Trophoblast cell (in vitro differentiated cells and primary cell): Measurements from ENCODE around the gene FAM3A.
A peak's percentile ranks its signal among the peaks of the same experiment; 100 is the strongest.

ENCODE experiments used
- DNase-seq, 2 donors: peaks; one replicate each; pipeline ENCODE4 v3.0.0-alpha.2; 2016
- H2AFZ ChIP-seq: 2 replicates; pipeline ENCODE4 v1.6.1; 2013; ENCODE audit warnings: low read length, moderate library complexity, mild to moderate bottlenecking; ENCODE audit not compliant: insufficient read depth, poor library complexity
- H2AK5ac ChIP-seq: 2 replicates; pipeline ENCODE4 v1.6.1; 2013; ENCODE audit warnings: mild to moderate bottlenecking, low read length
- H2BK120ac ChIP-seq: 2 replicates; pipeline ENCODE4 v1.6.1; 2013; ENCODE audit warnings: low read length, mild to moderate bottlenecking, moderate library complexity; ENCODE audit not compliant: insufficient read depth, poor library complexity
- H2BK12ac ChIP-seq: 2 replicates; pipeline ENCODE4 v1.6.1; 2013; ENCODE audit warnings: mild to moderate bottlenecking, low read length, moderate library complexity
- H2BK5ac ChIP-seq: 2 replicates; pipeline ENCODE4 v1.6.1; 2013; ENCODE audit warnings: low read length, low read depth, moderate library complexity, mild to moderate bottlenecking; ENCODE audit not compliant: poor library complexity
- H3K14ac ChIP-seq: 2 replicates; pipeline ENCODE4 v1.6.1; 2013; ENCODE audit warnings: mild to moderate bottlenecking, low read length
- H3K18ac ChIP-seq: 2 replicates; pipeline ENCODE4 v1.6.1; 2013; ENCODE audit warnings: mild to moderate bottlenecking, low read length
- H3K23ac ChIP-seq: 2 replicates; pipeline ENCODE4 v1.6.1; 2013; ENCODE audit warnings: low read length
- H3K27ac ChIP-seq: 2 replicates; pipeline ENCODE4 v1.5.1; 2013; ENCODE audit warnings: low read depth, mild to moderate bottlenecking, inconsistent platforms, low read length, moderate library complexity
- H3K27me3 ChIP-seq: 2 replicates; pipeline ENCODE4 v1.6.1; 2013; ENCODE audit warnings: inconsistent platforms, mild to moderate bottlenecking, low read length, moderate library complexity; ENCODE audit not compliant: insufficient read depth
- H3K36me3 ChIP-seq, 2 experiments: 1 replicate in 1 of 2; 2 replicates in 1 of 2; pipeline ENCODE4 v1.6.1; 2013; ENCODE audit warnings: low read length in 2 of 2, mild to moderate bottlenecking in 2 of 2, moderate library complexity in 1 of 2; ENCODE audit not compliant: insufficient read depth in 2 of 2, control insufficient read depth in 1 of 2
- H3K4ac ChIP-seq: 2 replicates; pipeline ENCODE4 v1.6.1; 2013; ENCODE audit warnings: low read depth, mild to moderate bottlenecking, low read length, moderate library complexity
- H3K4me1 ChIP-seq, 2 experiments: 1 replicate in 1 of 2; 2 replicates in 1 of 2; pipeline ENCODE4 v1.6.1; 2013; ENCODE audit warnings: low read length in 2 of 2, mild to moderate bottlenecking in 2 of 2, moderate library complexity in 1 of 2; ENCODE audit not compliant: insufficient read depth in 2 of 2, control insufficient read depth in 1 of 2
- H3K4me2 ChIP-seq: 2 replicates; pipeline ENCODE4 v1.6.1; 2013; ENCODE audit warnings: inconsistent platforms, mild to moderate bottlenecking, low read length, moderate library complexity
- H3K4me3 ChIP-seq: 2 replicates; pipeline ENCODE4 v1.5.1; 2013; ENCODE audit warnings: mild to moderate bottlenecking, low read depth, low read length, inconsistent platforms
- H3K79me1 ChIP-seq: one replicate; pipeline ENCODE4 v1.6.1; 2013; ENCODE audit warnings: low read length
- H3K79me2 ChIP-seq: 2 replicates; pipeline ENCODE4 v1.6.1; 2013; ENCODE audit warnings: low read length, mild to moderate bottlenecking; ENCODE audit not compliant: control insufficient read depth, insufficient read depth, poor library complexity
- H3K9ac ChIP-seq: 2 replicates; pipeline ENCODE4 v1.6.1; 2013; ENCODE audit warnings: mild to moderate bottlenecking, low read length
- H3K9me3 ChIP-seq: 2 replicates; pipeline ENCODE4 v1.6.1; 2013; ENCODE audit warnings: low read depth, mild to moderate bottlenecking, control low read depth, inconsistent platforms, low read length; ENCODE audit not compliant: insufficient read depth
- H4K12ac ChIP-seq: 2 replicates; pipeline ENCODE4 v1.6.1; 2013; ENCODE audit warnings: low read depth, mild to moderate bottlenecking, low read length, moderate library complexity
- H4K8ac ChIP-seq: 2 replicates; pipeline ENCODE4 v1.6.1; 2013; ENCODE audit warnings: low read depth, mild to moderate bottlenecking, low read length, moderate library complexity
- H4K91ac ChIP-seq: one replicate; pipeline ENCODE4 v1.6.1; 2013; ENCODE audit warnings: low read depth, mild to moderate bottlenecking, low read length, moderate library complexity
- whole genome bisulfite sequencing: extraction: QIAGEN DNeasy Blood & Tissue Kit; methylation state at CpG from one replicate; pipeline ENCODE4 v1.1.7; 2013; ENCODE audit warnings: missing lambda C conversion rate; ENCODE audit not compliant: insufficient read length, insufficient coverage; ENCODE audit errors: extremely low coverage; 5-methylcytosine and 5-hydroxymethylcytosine counted together

The FAM3A gene

GRCh38 chrX:154490414-154491083 is 25.5 kb downstream of the FAM3A start, which contains the start of gene SLC10A3:
TSS of gene SLC10A3 (minus strand) at chrX:154490629. CDS start at chrX:154488940, 1,689 bp downstream.
- Histone ChIP-seq H2BK5ac (peak within 1 kb of the TSS; percentile 88), H2AK5ac (peak within 1 kb of the TSS; percentile 28), H2AFZ (no peak within 1 kb of the TSS), H3K23ac (no peak within 1 kb of the TSS), H3K4me3 (peak within 1 kb of the TSS; percentile 68), H3K36me3 (peaks cover 15 to 16% of the 10 kb centered on the region in 2 experiments), H4K12ac (peak within 1 kb of the TSS; percentile 59), H3K79me2 (peaks cover 16% of the 10 kb centered on the region), H3K4ac (peak within 1 kb of the TSS; percentile 52), H3K4me1 (peaks cover 18 to 20% of the 10 kb centered on the region in 2 experiments), H3K27ac (peak within 1 kb of the TSS; percentile 92), H3K9me3 (peaks cover 1% of the 10 kb centered on the region), H2BK12ac (peak within 1 kb of the TSS; percentile 50), H4K91ac (peak within 1 kb of the TSS; percentile 92), H4K8ac (peak within 1 kb of the TSS; percentile 97), H2BK120ac (peak within 1 kb of the TSS; percentile 94), H3K27me3 (no peaks in the 10 kb centered on the region), H3K79me1 (peaks cover 17% of the 10 kb centered on the region), H3K4me2 (peak within 1 kb of the TSS; percentile 87), H3K9ac (peak within 1 kb of the TSS; percentile 84), H3K18ac (peak within 1 kb of the TSS; percentile 86), H3K14ac (peak within 1 kb of the TSS; percentile 78)
- peak; percentile 90 to 91 for DNase-seq
- no CpG with 5 or more reads among the region's 71 CpGs for WGBS

GRCh38 chrX:154490021-154490413 is 26.0 kb downstream of the FAM3A start:
- Histone ChIP-seq H3K23ac (no peak overlapping the region), H2AFZ (no peak overlapping the region)

GRCh38 chrX:154489182-154489581 is 26.9 kb downstream of the FAM3A start:
- no peak for DNase-seq

More at GRCh38 chrX:154490021-154490413, 26.0 kb downstream of the FAM3A start:
- peak overlapping the region; percentile 28 for H2AK5ac ChIP-seq
- H4K12ac ChIP-seq, result peak overlapping the region; percentile 59
- peaks cover 20 to 22% of the 10 kb centered on the region in 2 experiments for H3K4me1 ChIP-seq
- peak overlapping the region; percentile 34 for H3K4ac ChIP-seq
- DNase-seq, result peak in 1 of 2 donors; percentile 13
- H3K14ac ChIP-seq, result peak overlapping the region; percentile 36
- H3K18ac ChIP-seq, result peak overlapping the region; percentile 32
- H2BK120ac ChIP-seq, result peak overlapping the region; percentile 18
- H3K9ac ChIP-seq, result peak overlapping the region; percentile 79
- no CpG with 5 or more reads among the region's 19 CpGs for WGBS
- H3K27ac ChIP-seq, result peak overlapping the region; percentile 78
- H4K91ac ChIP-seq, result peak overlapping the region; percentile 92
- no peaks in the 10 kb centered on the region for H3K27me3 ChIP-seq
- peak overlapping the region; percentile 58 for H4K8ac ChIP-seq
- H3K36me3 ChIP-seq, result peaks cover 21 to 22% of the 10 kb centered on the region in 2 experiments
- peak overlapping the region; percentile 87 for H3K4me2 ChIP-seq
- H3K4me3 ChIP-seq, result peak overlapping the region; percentile 68
- H3K79me1 ChIP-seq, result peaks cover 17% of the 10 kb centered on the region
- H3K9me3 ChIP-seq, result peaks cover 1% of the 10 kb centered on the region
- peaks cover 16% of the 10 kb centered on the region for H3K79me2 ChIP-seq
- H2BK5ac ChIP-seq, result peak overlapping the region; percentile 78
- H2BK12ac ChIP-seq, result no peak overlapping the region

GRCh38 chrX:154488336-154489075 is 27.5 kb downstream of the FAM3A start:
- Histone ChIP-seq H3K4me3 (no peak overlapping the region), H3K4me2 (no peak overlapping the region), H3K18ac (no peak overlapping the region), H2BK5ac (no peak overlapping the region), H3K4ac (no peak overlapping the region), H3K9me3 (peaks cover 1% of the 10 kb centered on the region), H3K4me1 (peaks cover 20 to 22% of the 10 kb centered on the region in 2 experiments), H3K27me3 (no peaks in the 10 kb centered on the region), H2BK120ac (no peak overlapping the region), H2AFZ (no peak overlapping the region), H3K23ac (no peak overlapping the region), H3K79me2 (peaks cover 16% of the 10 kb centered on the region), H3K79me1 (peaks cover 17% of the 10 kb centered on the region), H4K91ac (no peak overlapping the region), H3K9ac (no peak overlapping the region), H2AK5ac (no peak overlapping the region), H2BK12ac (no peak overlapping the region), H4K12ac (no peak overlapping the region), H3K14ac (no peak overlapping the region), H4K8ac (no peak overlapping the region), H3K36me3 (peaks cover 31 to 34% of the 10 kb centered on the region in 2 experiments), H3K27ac (no peak overlapping the region)
- WGBS, result no CpG with 5 or more reads among the region's 20 CpGs
- no peak for DNase-seq

More at GRCh38 chrX:154489182-154489581, 26.9 kb downstream of the FAM3A start:
- H3K27me3 ChIP-seq, result no peaks in the 10 kb centered on the region
- peak overlapping the region; percentile 60 for H4K12ac ChIP-seq
- H4K91ac ChIP-seq, result no peak overlapping the region
- no peak overlapping the region for H2AK5ac ChIP-seq
- H3K27ac ChIP-seq, result no peak overlapping the region
- no peak overlapping the region for H3K23ac ChIP-seq
- peaks cover 1% of the 10 kb centered on the region for H3K9me3 ChIP-seq
- H2BK12ac ChIP-seq, result peak overlapping the region; percentile 35
- H3K4me3 ChIP-seq, result no peak overlapping the region
- H2AFZ ChIP-seq, result no peak overlapping the region
- peak overlapping the region; percentile 87 for H3K4me2 ChIP-seq
- peaks cover 20 to 22% of the 10 kb centered on the region in 2 experiments for H3K4me1 ChIP-seq
- no peak overlapping the region for H4K8ac ChIP-seq
- H3K79me1 ChIP-seq, result peaks cover 17% of the 10 kb centered on the region
- no CpG with 5 or more reads among the region's 4 CpGs for WGBS
- peaks cover 16% of the 10 kb centered on the region for H3K79me2 ChIP-seq
- H3K18ac ChIP-seq, result no peak overlapping the region
- H2BK5ac ChIP-seq, result no peak overlapping the region
- no peak overlapping the region for H2BK120ac ChIP-seq
- H3K36me3 ChIP-seq, result peaks cover 29 to 30% of the 10 kb centered on the region in 2 experiments
- H3K9ac ChIP-seq, result no peak overlapping the region
- peak overlapping the region; percentile 43 for H3K4ac ChIP-seq
- no peak overlapping the region for H3K14ac ChIP-seq
